GM21360 (cell line): ENCODE measurements around the gene DSCAML1.

Source experiments
- ATAC-seq: cut with Tn5 transposase; IDR thresholded peaks from one replicate; pipeline ENCODE4 v1.9.1; 2021; ENCODE audit warnings: mild to moderate bottlenecking, moderate library complexity; ENCODE audit not compliant: unreplicated experiment

Gene DSCAML1

GRCh38 chr11:117620086-117620485, 176.9 kb downstream of the DSCAML1 start:
- ATAC-seq, result no peak

- no peak for ATAC-seq
Measured at GRCh38 chr11:117619661-117620060, 177.4 kb downstream of the DSCAML1 start.

- ATAC-seq, result no peak
Measured at GRCh38 chr11:117618982-117619355, 178.0 kb downstream of the DSCAML1 start.

- no peak for ATAC-seq
Measured at GRCh38 chr11:117618302-117618981, 178.6 kb downstream of the DSCAML1 start.

- no peak for ATAC-seq
Measured at GRCh38 chr11:117616979-117617378, 180.0 kb downstream of the DSCAML1 start.

GRCh38 chr11:117614728-117615127, 182.3 kb downstream of the DSCAML1 start:
- ATAC-seq, result no peak

GRCh38 chr11:117613521-117613920, 183.5 kb downstream of the DSCAML1 start:
- ATAC-seq, result no peak

- ATAC-seq, result no peak
Measured at GRCh38 chr11:117612177-117612576, 184.8 kb downstream of the DSCAML1 start.

- ATAC-seq, result no peak
Measured at GRCh38 chr11:117610901-117611300, 186.1 kb downstream of the DSCAML1 start.

GRCh38 chr11:117610045-117610444, 187.0 kb downstream of the DSCAML1 start:
- no peak for ATAC-seq

- ATAC-seq, result no peak
Measured at GRCh38 chr11:117607449-117607848, 189.6 kb downstream of the DSCAML1 start.

GRCh38 chr11:117606790-117607189, 190.2 kb downstream of the DSCAML1 start:
- ATAC-seq, result no peak

GRCh38 chr11:117606211-117606610, 190.8 kb downstream of the DSCAML1 start:
- ATAC-seq, result no peak

GRCh38 chr11:117605331-117605730, 191.7 kb downstream of the DSCAML1 start:
- no peak for ATAC-seq

GRCh38 chr11:117604336-117604995, 192.6 kb downstream of the DSCAML1 start:
- ATAC-seq, result no peak

- ATAC-seq, result no peak
Measured at GRCh38 chr11:117603932-117604331, 193.1 kb downstream of the DSCAML1 start.

GRCh38 chr11:117601006-117601708, 195.9 kb downstream of the DSCAML1 start:
- ATAC-seq, result no peak

- no peak for ATAC-seq
Measured at GRCh38 chr11:117600234-117600783, 196.7 kb downstream of the DSCAML1 start.

GRCh38 chr11:117597071-117597470, 199.9 kb downstream of the DSCAML1 start:
- ATAC-seq, result no peak

GRCh38 chr11:117595440-117595839, 201.6 kb downstream of the DSCAML1 start:
- no peak for ATAC-seq

GRCh38 chr11:117594721-117595120, 202.3 kb downstream of the DSCAML1 start:
- ATAC-seq, result no peak

GRCh38 chr11:117593065-117593464, 204.0 kb downstream of the DSCAML1 start:
- ATAC-seq, result no peak
